ENCODE results near the gene CCDC88C.
A peak's percentile ranks its signal among the peaks of the same experiment; 100 is the strongest.
"Not testable (repeated sequence)": the region's sequence is repeated elsewhere in the genome, so short reads cannot be mapped to it uniquely, and the experiment has no call there.

CCDC88C gene

GRCh38 chr14:91264151-91265150 lies 153.2 kb downstream of the CCDC88C start:
- DNase-seq = no peak

DNA sequence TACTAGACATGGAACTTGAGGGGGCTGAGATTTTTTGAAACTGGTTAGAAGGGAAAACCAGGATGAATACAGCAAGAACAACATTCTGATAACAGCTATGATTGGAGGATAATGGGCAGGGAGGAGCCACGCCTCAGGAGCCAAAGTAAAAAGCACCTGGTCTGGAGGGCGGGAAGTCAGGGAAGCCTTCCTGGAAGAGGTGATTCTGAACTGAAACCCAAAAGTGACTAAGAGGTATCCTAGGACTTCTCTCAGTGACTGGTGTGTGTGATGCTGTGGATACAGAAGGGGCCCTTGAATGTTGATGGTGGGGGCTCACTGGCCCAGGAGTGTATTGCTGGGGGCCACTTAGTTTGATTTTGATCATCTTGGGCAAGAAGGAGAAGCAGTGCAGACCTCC lies 154.3 kb downstream of the CCDC88C start:
- DNase-seq = no peak

GRCh38 chr14:91261986-91262549 lies 155.6 kb downstream of the CCDC88C start:
- no peak for DNase-seq

DNA sequence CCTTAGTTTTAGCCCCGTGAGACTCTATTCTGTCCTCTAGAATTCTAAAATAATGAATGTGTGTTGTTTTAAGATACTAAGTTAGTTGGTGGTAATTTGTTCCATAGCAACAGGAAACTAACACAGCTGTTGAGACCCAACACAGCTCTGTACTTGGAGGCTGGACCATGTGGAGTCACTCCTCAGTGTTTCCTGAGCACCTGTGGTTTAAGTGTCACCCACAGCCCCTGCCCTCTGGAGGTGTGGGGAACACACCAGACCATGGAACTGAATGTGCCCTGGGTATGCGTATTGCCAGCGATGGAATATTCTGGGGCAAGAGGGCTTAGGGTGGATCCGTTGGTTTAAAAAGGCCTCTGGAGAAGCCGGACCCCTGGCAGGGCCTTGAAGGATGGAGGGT lies 156.5 kb downstream of the CCDC88C start:
- no peak for DNase-seq

DNA sequence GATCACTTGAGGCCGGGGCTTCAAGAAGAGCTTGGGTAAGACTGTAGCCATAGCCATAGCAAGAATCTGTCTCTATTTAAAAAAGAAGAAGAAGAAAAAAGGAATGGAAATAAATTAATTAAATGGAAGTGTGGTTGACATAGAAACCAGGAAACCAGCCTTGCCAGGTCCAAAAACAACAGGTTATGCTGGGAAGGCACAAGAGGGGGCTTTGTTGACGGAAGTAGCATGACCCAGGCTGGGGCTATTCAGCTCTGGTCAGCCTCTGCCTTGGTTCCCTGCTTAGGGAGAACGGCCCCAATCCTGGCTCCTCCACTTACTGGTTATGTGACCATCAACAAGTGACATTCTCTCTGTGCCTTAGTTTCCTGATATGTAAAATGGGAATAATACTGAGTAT lies 158.7 kb downstream of the CCDC88C start:
- no peak for DNase-seq

- DNase-seq = no peak
These were observed 159.5 kb downstream of the CCDC88C start for GRCh38 chr14:91258011-91258618.

DNA sequence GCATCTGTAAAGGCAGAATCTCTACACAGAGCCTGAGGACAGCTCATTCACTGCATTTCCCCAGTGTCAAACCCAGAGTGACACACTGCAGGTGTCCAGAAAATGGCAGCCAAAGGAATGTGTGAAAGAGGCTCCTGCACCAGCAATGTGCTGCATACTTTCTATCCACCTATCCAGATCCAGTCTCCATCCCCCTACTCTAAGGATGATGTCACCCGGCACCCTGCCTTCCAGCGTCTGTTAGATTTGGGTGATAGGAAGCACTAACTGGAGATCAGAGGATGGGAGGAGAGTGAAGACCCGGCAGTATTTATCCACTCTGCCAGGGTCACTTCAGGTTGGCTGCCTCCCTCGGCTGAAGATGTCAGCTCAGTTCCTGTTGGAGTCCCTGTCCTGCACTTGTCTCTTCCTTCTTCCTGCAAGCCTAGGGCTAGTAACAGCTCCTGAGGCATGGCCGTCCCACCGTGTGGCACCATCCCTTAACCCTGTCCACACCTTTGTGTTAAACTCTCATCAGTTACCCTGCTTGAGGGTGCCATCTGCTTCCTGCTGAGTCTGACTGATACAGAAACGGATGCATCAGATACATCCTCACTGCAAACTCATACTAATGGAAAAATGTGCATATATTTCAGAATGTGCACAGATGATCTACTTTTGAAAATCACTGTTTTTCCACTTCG lies 160.2 kb downstream of the CCDC88C start:
- DNase-seq = no peak

GRCh38 chr14:91256661-91257060 lies 161.0 kb downstream of the CCDC88C start:
- no peak for DNase-seq

GRCh38 chr14:91255026-91255695 lies 162.5 kb downstream of the CCDC88C start:
- DNase-seq = no peak

DNA sequence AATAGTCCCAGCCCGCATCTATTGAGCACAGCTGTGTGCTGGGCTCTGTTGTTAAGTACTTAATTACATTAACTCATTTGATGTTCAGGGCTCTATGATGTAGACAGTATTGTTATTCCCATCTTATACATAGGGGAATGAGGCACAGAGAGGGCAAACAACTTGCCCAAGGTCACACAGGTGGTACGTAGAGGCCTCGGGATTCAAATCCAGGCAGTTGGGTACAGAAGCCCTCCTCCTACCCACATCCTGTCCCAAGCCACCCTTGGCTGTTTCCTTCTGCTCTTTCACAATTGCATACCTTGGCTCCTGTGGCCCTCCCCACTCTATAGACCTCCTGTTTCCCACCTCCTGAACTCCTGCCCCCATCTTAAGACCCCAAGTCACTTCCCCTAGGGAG lies 163.2 kb downstream of the CCDC88C start:
- DNase-seq = no peak

DNA sequence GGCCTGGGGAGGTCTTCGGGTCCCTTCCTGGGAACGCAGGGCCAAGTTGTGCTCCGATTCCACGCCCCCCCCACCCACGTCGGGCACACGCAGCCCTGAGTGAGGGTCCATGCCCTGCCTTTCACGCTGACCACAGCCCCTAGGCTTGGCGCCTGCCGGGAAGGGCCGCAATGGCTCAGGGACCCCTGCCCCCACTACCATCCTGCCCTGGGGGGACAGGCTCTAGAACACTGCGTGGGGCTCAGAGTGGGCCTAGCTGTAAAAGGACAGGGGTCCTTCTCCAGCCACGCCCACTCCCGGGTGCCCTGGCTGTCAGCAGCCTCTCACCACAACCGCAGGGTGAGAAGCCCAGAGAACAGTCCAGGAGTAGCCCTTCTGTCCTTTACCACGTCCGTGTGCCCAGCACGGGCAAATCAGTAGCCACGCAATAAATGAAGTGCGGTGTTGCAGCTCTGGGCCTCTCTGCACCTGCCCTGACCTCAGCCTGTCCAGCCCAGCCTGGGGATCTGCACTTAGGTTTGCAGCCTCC lies 163.8 kb downstream of the CCDC88C start:
- no peak for DNase-seq

DNA sequence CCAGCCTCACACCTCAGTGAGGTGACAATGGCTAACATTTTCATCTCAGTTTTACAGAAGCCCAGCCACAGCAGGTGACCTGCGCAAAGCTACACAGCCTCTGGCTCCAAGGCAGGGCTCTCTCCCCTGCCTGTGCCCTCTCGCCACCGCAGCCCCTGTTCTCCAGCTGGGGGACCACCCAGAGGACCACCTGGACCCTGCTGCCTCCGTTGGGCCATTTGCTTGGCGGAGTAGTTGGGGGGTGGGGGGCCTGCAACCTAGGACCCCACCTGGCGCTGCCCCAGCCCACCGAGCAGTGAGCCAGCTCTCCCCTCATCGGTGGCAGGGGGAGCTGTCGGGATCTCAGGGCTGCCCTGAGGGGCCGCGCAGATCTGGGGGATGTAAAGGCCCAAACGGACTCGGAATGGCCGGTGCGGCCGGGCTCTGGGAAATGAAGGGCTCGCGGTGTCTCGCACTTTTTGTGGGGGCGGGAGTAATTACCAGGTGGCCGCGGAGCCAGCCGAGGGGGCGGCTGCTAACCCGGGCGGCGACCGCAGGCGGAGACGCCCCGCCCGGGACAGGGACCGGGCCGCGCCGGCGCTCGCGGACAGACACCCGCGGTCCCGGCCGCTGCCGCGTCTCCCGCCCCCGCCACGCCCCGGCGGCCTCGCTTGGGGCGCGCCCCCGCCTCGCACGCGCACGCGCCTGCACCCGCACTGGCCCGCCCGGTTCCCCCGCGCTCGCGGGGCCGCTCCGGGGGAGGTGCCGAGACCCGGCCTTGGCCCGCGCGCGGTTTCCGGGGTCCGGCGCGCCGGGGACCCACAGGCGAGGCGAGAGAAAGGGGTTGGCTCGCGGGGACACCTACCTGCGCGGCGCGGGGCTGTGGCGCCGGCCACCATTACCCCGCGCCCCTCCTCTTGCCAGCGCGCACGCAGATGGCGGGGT lies 164.5 kb downstream of the CCDC88C start:
- peak; percentile 47 for DNase-seq

DNA sequence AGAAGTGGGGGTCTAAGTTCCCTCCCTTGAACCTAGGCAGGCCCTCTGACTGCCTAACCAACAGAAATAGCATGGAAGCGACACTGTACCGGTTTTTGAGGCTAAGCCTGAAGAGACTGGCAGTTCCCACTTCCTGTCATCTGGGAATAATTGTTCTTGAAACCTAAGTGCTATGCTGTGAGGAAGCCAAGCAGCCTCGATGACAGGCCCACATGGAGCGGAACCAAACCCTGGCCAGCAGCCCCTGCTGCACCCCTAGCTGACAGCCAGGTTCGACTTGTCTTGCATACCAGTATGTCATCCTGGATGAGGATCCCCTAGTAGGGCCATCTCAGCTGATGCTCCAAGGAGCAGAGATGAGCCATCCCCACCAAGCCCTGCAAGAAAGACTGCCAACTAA lies 166.7 kb downstream of the CCDC88C start:
- DNase-seq = no peak

DNA sequence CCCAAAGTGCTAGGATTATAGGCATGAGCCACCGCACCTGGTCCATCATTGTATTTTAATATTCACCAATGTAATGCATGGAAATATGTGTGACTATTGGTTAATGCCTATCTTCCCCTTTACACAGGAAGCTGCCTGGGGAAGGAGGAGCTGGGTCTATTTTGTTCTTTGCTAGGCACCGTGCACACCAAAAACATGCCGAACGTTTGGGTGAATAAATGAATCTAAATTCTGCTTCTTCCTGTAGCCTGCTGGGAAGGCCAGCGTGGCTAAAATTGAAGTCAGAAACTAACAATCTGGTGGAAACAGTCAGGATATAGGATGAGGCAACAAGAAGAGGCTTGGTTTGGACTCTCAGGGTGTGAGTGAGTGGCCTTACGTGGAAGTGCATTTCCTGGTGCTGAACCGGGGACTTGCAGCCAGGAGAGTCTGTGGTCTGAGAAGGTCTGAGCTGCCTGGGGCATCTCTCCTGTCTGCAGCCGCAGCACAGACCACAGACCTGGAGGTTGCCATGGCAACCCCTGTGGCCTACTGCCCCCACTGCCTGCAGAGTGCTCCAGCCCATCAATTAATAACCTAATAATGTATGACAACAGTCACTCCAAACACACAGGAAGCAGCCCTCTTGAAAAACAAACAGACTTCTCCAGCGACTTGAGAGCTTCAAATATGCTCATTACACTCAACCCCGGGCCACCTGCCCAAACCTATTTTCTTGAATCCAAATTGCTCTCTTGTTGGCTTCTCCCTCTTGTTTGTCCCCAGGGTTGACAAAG lies 167.6 kb downstream of the CCDC88C start:
- peak; percentile 25 for DNase-seq

DNA sequence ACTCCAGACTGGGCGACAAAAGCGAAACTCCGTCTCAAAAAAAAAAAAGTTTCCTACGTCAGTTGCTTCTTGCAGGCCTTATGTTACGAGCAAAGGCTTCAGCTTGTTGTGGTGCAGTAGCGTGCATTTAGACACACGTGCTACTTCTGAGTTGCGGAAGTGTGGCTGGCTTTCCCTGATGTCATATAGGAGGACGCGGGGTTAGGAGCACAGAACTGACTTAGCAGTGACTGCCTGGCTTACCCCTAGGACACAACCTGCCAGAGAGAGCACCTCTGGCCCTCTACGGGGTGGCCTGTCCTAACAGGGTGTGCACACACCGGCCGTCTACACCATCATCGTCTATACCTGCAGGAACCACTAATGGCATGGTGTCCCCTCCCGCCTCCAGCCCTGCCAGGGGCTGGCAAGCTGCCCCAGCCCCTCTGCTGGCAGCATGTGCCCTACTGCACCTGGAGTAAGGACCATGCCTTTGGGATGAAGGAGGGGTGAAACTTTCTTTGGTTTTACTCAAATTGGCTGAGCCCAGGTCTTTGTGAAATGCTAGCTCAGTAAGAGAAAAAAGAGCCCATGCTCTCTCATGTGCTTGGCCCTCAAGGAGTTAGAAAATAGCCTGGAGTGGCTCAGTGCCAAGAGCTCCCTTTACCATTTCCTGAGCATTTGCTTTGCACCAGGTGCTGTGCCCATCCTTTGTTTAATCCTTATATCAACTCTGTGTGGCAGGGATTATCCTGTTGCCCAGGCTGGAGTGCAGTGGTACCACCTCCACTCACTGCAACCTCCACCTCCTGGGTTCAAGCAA lies 171.4 kb downstream of the CCDC88C start:
- no peak for DNase-seq

DNA sequence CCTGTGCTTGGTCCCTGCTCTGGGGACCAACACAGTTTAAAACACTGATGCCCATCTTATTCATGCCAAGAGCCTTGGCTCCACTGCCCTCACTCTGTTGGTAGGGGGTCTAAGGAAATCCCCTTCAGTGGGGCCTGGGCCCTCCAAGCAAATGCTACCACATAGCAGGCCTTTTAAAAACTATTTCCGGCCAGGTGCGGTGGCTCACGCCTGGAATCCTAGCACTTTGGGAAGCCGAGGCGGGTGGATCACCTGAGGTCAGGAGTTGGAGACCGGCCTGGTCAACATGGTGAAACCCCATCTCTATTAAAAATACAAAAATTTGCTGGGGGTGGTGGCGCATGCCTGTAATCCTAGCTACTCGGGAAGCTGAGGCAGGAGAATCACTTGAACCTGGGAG lies 172.0 kb downstream of the CCDC88C start:
- DNase-seq = not testable (repeated sequence)

DNA sequence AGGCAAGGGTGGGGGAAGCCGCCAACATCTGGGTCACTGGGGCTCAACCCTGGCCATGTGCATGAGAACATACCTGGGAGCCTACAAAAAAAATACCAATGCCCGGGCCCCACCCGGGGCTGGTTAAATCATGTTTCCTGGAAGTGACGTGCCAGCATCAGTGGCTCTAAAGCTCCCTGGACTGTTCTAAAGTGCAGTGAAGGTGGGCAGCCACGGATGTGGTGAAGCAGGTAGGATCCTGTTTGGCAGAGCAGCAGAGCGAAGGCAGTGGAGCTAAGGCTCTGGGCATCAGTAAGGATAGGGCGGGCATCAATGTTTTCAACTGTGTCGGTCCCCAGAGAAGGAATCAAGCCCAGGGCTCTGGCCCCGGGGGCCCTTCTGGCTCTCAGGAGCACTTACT lies 172.6 kb downstream of the CCDC88C start:
- no peak for DNase-seq

- no peak for DNase-seq
These were observed 173.1 kb downstream of the CCDC88C start, which contains the start of gene GPR68 for GRCh38 chr14:91244501-91244901. GPR68 (minus strand) TSS chr14:91244704; CDS start chr14:91235050, 9,654 bp downstream.

- no peak for DNase-seq
These were observed 174.5 kb downstream of the CCDC88C start for GRCh38 chr14:91243074-91243471.

Data from activated gamma-delta T cell (primary cell).